H9 (cell line): Measurements from ENCODE around the gene MLPH. TPM values are rescaled to one million over a fixed set of nuclear protein-coding genes. Genes with fewer than 3 reads are reported as not detected.

ENCODE experiments used
- DNase-seq: peaks from one replicate; pipeline ENCODE4 v3.0.0-alpha.2; 2017
- H2AFZ ChIP-seq: one replicate; pipeline ENCODE4 v1.6.1; 2013; ENCODE audit warnings: mild to moderate bottlenecking, low read length, control low read depth, moderate library complexity
- H2AK5ac ChIP-seq: 2 replicates; pipeline ENCODE4 v1.6.1; 2013; ENCODE audit warnings: low read length, control low read depth, mixed read lengths; ENCODE audit not compliant: insufficient read length
- H2BK120ac ChIP-seq: one replicate; pipeline ENCODE4 v1.6.1; 2013; ENCODE audit warnings: low read depth, mild to moderate bottlenecking, low read length, control low read depth, inconsistent platforms; ENCODE audit not compliant: poor library complexity, severe bottlenecking
- H2BK12ac ChIP-seq: 2 replicates; pipeline ENCODE4 v1.6.1; 2013; ENCODE audit warnings: low read length, control low read depth, mixed read lengths, low read depth; ENCODE audit not compliant: insufficient read length
- H2BK15ac ChIP-seq: 2 replicates; pipeline ENCODE4 v1.6.1; 2013; ENCODE audit warnings: low read depth, low read length, control low read depth
- H2BK20ac ChIP-seq: one replicate; pipeline ENCODE4 v1.6.1; 2013; ENCODE audit warnings: low read depth, mild to moderate bottlenecking, low read length, control low read depth, inconsistent platforms; ENCODE audit not compliant: poor library complexity, severe bottlenecking
- H2BK5ac ChIP-seq: 2 replicates; pipeline ENCODE4 v1.6.1; 2013; ENCODE audit warnings: low read length, control low read depth, mixed read lengths; ENCODE audit not compliant: insufficient read length
- H3K14ac ChIP-seq: 2 replicates; pipeline ENCODE4 v1.6.1; 2013; ENCODE audit warnings: low read length, control low read depth; ENCODE audit not compliant: insufficient read depth
- H3K18ac ChIP-seq: 2 replicates; pipeline ENCODE4 v1.6.1; 2013; ENCODE audit warnings: low read depth, mild to moderate bottlenecking, mixed read lengths, low read length, control low read depth; ENCODE audit not compliant: insufficient read length
- H3K23ac ChIP-seq: 2 replicates; pipeline ENCODE4 v1.6.1; 2013; ENCODE audit warnings: low read length, control low read depth, mixed read lengths, low read depth; ENCODE audit not compliant: insufficient read length
- H3K23me2 ChIP-seq: 2 replicates; pipeline ENCODE4 v1.6.1; 2013; ENCODE audit warnings: low read depth, mild to moderate bottlenecking, mixed read lengths, low read length, control low read depth; ENCODE audit not compliant: insufficient read length, poor library complexity, severe bottlenecking
- H3K27ac ChIP-seq: 2 replicates; pipeline ENCODE4 v1.5.1; 2013; ENCODE audit warnings: low read length, control low read depth, mixed read lengths, low read depth; ENCODE audit not compliant: insufficient read length
- H3K27me3 ChIP-seq: 2 replicates; pipeline ENCODE4 v1.6.1; 2013; ENCODE audit warnings: low read length, control low read depth, inconsistent platforms; ENCODE audit not compliant: insufficient read depth
- H3K4ac ChIP-seq: 2 replicates; pipeline ENCODE4 v1.6.1; 2013; ENCODE audit warnings: low read depth, mild to moderate bottlenecking, control low read depth, inconsistent platforms, low read length, moderate library complexity
- H3K4me1 ChIP-seq: 2 replicates; pipeline ENCODE4 v1.6.1; 2013; ENCODE audit warnings: low read length, control low read depth, inconsistent platforms; ENCODE audit not compliant: insufficient read depth
- H3K4me2 ChIP-seq: 2 replicates; pipeline ENCODE4 v1.6.1; 2013; ENCODE audit warnings: low read length, control low read depth, mixed read lengths; ENCODE audit not compliant: insufficient read length, insufficient read depth
- H3K56ac ChIP-seq: 2 replicates; pipeline ENCODE4 v1.6.1; 2013; ENCODE audit warnings: low read depth, mild to moderate bottlenecking, mixed read lengths, low read length, control low read depth; ENCODE audit not compliant: insufficient read length
- H3K79me1 ChIP-seq: 2 replicates; pipeline ENCODE4 v1.6.1; 2013; ENCODE audit warnings: low read depth, mild to moderate bottlenecking, moderate library complexity, low read length, control low read depth, inconsistent platforms; ENCODE audit not compliant: insufficient read depth, poor library complexity, severe bottlenecking
- H3K79me2 ChIP-seq: 2 replicates; pipeline ENCODE4 v1.6.1; 2013; ENCODE audit warnings: low read length, control low read depth, inconsistent platforms; ENCODE audit not compliant: insufficient read depth
- H3K9ac ChIP-seq: 2 replicates; pipeline ENCODE4 v1.6.1; 2013; ENCODE audit warnings: low read length, control low read depth, mixed read lengths; ENCODE audit not compliant: insufficient read length; ENCODE audit errors: extremely low read depth
- H3K9me3 ChIP-seq: one replicate; pipeline ENCODE4 v1.6.1; 2013; ENCODE audit warnings: low read depth, low read length, inconsistent platforms; ENCODE audit not compliant: control insufficient read depth
- H3T11ph ChIP-seq: one replicate; pipeline ENCODE4 v1.6.1; 2013; ENCODE audit warnings: mild to moderate bottlenecking, low read length, control low read depth, inconsistent platforms
- H4K20me1 ChIP-seq: one replicate; pipeline ENCODE4 v1.6.1; 2013; ENCODE audit not compliant: control insufficient read depth, insufficient read length, insufficient read depth
- H4K5ac ChIP-seq: 2 replicates; pipeline ENCODE4 v1.6.1; 2013; ENCODE audit warnings: low read depth, mild to moderate bottlenecking, mixed read lengths, low read length, control low read depth; ENCODE audit not compliant: insufficient read length
- H4K8ac ChIP-seq: replicated peaks from 2 replicates; pipeline ENCODE4 v1.6.1; 2013; ENCODE audit warnings: low read length, control low read depth, mixed read lengths, low read depth; ENCODE audit not compliant: insufficient read length
- H4K91ac ChIP-seq: 2 replicates; pipeline ENCODE4 v1.6.1; 2013; ENCODE audit warnings: low read depth, mild to moderate bottlenecking, moderate library complexity, mixed read lengths, low read length, control low read depth; ENCODE audit not compliant: insufficient read length
- H3K27ac Mint-ChIP-seq, 3 experiments: 2 replicates in 2 of 3; 3 replicates in 1 of 3; pipeline ENCODE4 v1.8.0; 2020 to 2021; ENCODE audit warnings: mixed read lengths in 3 of 3, mild to moderate bottlenecking in 1 of 3, moderate library complexity in 1 of 3
- H3K27me3 Mint-ChIP-seq: 2 replicates; pipeline ENCODE4 v1.8.0; 2021; ENCODE audit warnings: low read depth, mild to moderate bottlenecking, moderate library complexity, mixed read lengths
- H3K36me3 Mint-ChIP-seq, 3 experiments: 2 replicates in 2 of 3; 3 replicates in 1 of 3; pipeline ENCODE4 v1.8.0; 2020 to 2021; ENCODE audit warnings: low read depth in 3 of 3, mixed read lengths in 3 of 3; ENCODE audit not compliant: insufficient read depth in 1 of 3
- H3K4me1 Mint-ChIP-seq, 2 experiments: 2 replicates each; pipeline ENCODE4 v1.8.0; 2020; ENCODE audit warnings: mixed read lengths in 2 of 2
- H3K4me3 Mint-ChIP-seq, 2 experiments: 2 replicates in 1 of 2; 3 replicates in 1 of 2; pipeline ENCODE4 v1.8.0; 2020 to 2021; ENCODE audit warnings: mild to moderate bottlenecking in 2 of 2, mixed read lengths in 2 of 2, moderate library complexity in 1 of 2
- H3K9me3 Mint-ChIP-seq, 2 experiments: 2 replicates in 1 of 2; 3 replicates in 1 of 2; pipeline ENCODE4 v1.8.0; 2020; ENCODE audit warnings: mild to moderate bottlenecking in 2 of 2, mixed read lengths in 2 of 2, moderate library complexity in 1 of 2
- WGBS: extraction: QIAGEN DNeasy Blood & Tissue Kit; methylation state at CpG from one replicate; pipeline ENCODE4 v1.1.7; 2013; ENCODE audit warnings: missing lambda C conversion rate, low lambda C conversion rate, mixed read lengths; ENCODE audit not compliant: insufficient read length; ENCODE audit errors: extremely low coverage; 5-methylcytosine and 5-hydroxymethylcytosine counted together
- total RNA-seq: library from RNA; stranded (reverse); gene quantifications from 2 replicates; pipeline ENCODE4 v1.2.1, GENCODE V29; 2021
- TF ChIP-seq, protein P1 (sequence below): fragments of 200-600 bp; sonication (generic); conservative IDR thresholded peaks from 3 replicates; pipeline ENCODE4 v1.8.0; 2021; ENCODE audit warnings: antibody characterized with exemption, mild to moderate bottlenecking

MLPH gene
- total RNA-seq, 1 experiment from 2014 or later, result 3.4 TPM

DNA sequence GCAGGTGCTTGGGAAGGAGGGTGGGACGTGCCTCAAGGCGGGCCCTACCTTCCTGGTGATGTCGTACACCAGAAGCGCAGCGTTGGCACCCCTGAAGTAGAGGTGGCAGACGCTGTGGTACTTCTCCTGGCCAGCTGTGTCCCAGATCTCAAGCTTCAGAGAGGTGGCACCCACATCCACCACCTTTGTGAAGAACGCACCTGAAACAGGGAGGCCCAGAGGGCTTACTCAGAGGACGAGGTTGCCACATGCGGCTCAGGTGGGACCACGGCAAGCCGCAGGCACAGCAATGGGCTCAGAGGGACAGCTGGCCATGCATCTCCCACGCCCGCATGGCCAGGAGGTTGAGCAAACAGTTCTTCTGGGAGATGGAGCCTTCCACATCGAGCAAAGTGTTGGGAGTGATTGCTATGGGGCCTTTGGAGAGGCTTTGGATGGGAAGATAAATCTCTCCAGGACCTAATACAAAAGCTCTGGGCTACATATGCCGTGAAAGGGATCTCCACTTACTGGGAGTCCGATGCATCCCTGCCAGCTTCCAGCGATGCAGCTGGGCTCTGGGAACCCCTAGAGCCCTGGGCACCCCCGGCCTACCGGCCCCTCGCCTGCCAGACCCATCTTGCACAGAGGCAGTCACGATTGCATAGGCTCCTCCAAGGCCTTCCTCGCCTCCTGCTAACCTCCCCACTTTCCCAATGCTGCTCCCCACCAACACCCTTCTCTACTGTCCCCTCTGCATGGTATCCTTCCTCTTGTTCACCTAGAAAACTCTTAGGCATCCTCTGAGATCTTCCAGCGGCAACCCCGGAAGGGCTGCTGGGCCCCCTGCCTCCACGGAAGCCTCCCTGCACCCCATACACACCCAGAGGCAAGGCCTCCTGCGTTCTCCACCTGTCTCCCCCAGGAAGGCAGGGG is 91.2 kb downstream of the MLPH start:
- Histone ChIP-seq H3K4me1 (no peaks in the 10 kb centered on the region; the same call in 1 of the 2 replicates), H4K8ac (no peak overlapping the region), H3K23ac (no peak overlapping the region), H3T11ph (no peak overlapping the region), H2BK15ac (no peak overlapping the region), H3K56ac (no peak overlapping the region), H2BK20ac (no peak overlapping the region), H2AK5ac (no peak overlapping the region), H3K79me1 (no peaks in the 10 kb centered on the region), H3K9me3 (no peaks in the 10 kb centered on the region), H3K27me3 (no peaks in the 10 kb centered on the region), H4K5ac (no peak overlapping the region), H3K9ac (no peak overlapping the region), H3K14ac (no peak overlapping the region), H2BK120ac (no peak overlapping the region), H3K27ac (no peak overlapping the region), H3K23me2 (no peaks in the 10 kb centered on the region), H3K4me2 (no peak overlapping the region), H4K20me1 (no peaks in the 10 kb centered on the region), H3K79me2 (no peaks in the 10 kb centered on the region), H2BK12ac (no peak overlapping the region), H2AFZ (no peak overlapping the region), H3K4ac (no peak overlapping the region), H4K91ac (no peak overlapping the region), H3K18ac (no peak overlapping the region), H2BK5ac (no peak overlapping the region)
- Mint-ChIP-seq H3K27ac (peak overlapping the region; percentile 33 to 83 (median 79); a peak in 4 of 7 replicates), H3K27me3 (no peaks in the 10 kb centered on the region), H3K36me3 (peaks cover 0 to 35% (median 5%) of the 10 kb centered on the region in 3 experiments; a peak in 4 of 7 replicates), H3K4me1 (peaks cover 8 to 13% of the 10 kb centered on the region in 2 experiments), H3K4me3 (no peak overlapping the region), H3K9me3 (no peaks in the 10 kb centered on the region)
- WGBS, result no CpG with 5 or more reads among the region's 26 CpGs
- TF ChIP-seq, protein P1, sequence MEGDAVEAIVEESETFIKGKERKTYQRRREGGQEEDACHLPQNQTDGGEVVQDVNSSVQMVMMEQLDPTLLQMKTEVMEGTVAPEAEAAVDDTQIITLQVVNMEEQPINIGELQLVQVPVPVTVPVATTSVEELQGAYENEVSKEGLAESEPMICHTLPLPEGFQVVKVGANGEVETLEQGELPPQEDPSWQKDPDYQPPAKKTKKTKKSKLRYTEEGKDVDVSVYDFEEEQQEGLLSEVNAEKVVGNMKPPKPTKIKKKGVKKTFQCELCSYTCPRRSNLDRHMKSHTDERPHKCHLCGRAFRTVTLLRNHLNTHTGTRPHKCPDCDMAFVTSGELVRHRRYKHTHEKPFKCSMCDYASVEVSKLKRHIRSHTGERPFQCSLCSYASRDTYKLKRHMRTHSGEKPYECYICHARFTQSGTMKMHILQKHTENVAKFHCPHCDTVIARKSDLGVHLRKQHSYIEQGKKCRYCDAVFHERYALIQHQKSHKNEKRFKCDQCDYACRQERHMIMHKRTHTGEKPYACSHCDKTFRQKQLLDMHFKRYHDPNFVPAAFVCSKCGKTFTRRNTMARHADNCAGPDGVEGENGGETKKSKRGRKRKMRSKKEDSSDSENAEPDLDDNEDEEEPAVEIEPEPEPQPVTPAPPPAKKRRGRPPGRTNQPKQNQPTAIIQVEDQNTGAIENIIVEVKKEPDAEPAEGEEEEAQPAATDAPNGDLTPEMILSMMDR, result no peak
- no peak for DNase-seq
